BLaER1 (cell line): ENCODE measurements around the gene ASB7.

Source experiments
- H3K27ac ChIP-seq: shearing (Covaris generic); formaldehyde crosslinking; 2 replicates; pipeline ENCODE4 v1.8.1; 2022
- H3K27me3 ChIP-seq: shearing (Covaris generic); formaldehyde crosslinking; 2 replicates; pipeline ENCODE4 v1.8.1; 2022
- H3K36me3 ChIP-seq: shearing (Covaris generic); formaldehyde crosslinking; 2 replicates; pipeline ENCODE4 v1.8.1; 2022
- H3K4me1 ChIP-seq: shearing (Covaris generic); formaldehyde crosslinking; 2 replicates; pipeline ENCODE4 v1.8.1; 2022
- H3K4me2 ChIP-seq: shearing (Covaris generic); formaldehyde crosslinking; 2 replicates; pipeline ENCODE4 v1.8.1; 2022
- H3K4me3 ChIP-seq: shearing (Covaris generic); formaldehyde crosslinking; 2 replicates; pipeline ENCODE4 v1.8.1; 2022
- H3K9ac ChIP-seq: shearing (Covaris generic); formaldehyde crosslinking; 2 replicates; pipeline ENCODE4 v1.8.1; 2022
- H3K9me3 ChIP-seq: shearing (Covaris generic); formaldehyde crosslinking; 2 replicates; pipeline ENCODE4 v1.8.1; 2022
- H4K20me1 ChIP-seq: shearing (Covaris generic); formaldehyde crosslinking; 2 replicates; pipeline ENCODE4 v1.8.1; 2022
- Cebpa-rat ChIP-seq: shearing (Covaris generic); IDR thresholded peaks from 2 replicates; pipeline ENCODE4 v1.8.1; 2022

ASB7 gene

GRCh38 chr15:100614918-100615317 is 12.5 kb downstream of the ASB7 start:
- Histone ChIP-seq H4K20me1 (peaks cover 40% of the 10 kb centered on the region; the same call in 1 of the 2 replicates), H3K27ac (no peak overlapping the region), H3K36me3 (peaks cover 96% of the 10 kb centered on the region), H3K9me3 (no peaks in the 10 kb centered on the region), H3K4me3 (no peak overlapping the region), H3K9ac (no peak overlapping the region), H3K27me3 (no peaks in the 10 kb centered on the region), H3K4me1 (no peaks in the 10 kb centered on the region), H3K4me2 (no peak overlapping the region)
- TF ChIP-seq Cebpa-rat, result no peak

GRCh38 chr15:100615801-100616200 is 13.4 kb downstream of the ASB7 start:
- Histone ChIP-seq H3K36me3 (peaks cover 97% of the 10 kb centered on the region), H3K27me3 (no peaks in the 10 kb centered on the region), H3K9me3 (no peaks in the 10 kb centered on the region), H3K27ac (no peak overlapping the region), H3K4me1 (no peaks in the 10 kb centered on the region), H3K4me2 (no peak overlapping the region), H4K20me1 (peaks cover 40% of the 10 kb centered on the region; the same call in 1 of the 2 replicates), H3K9ac (no peak overlapping the region), H3K4me3 (no peak overlapping the region)
- TF ChIP-seq Cebpa-rat, result no peak

GRCh38 chr15:100616700-100617099 is 14.3 kb downstream of the ASB7 start:
- Histone ChIP-seq H4K20me1 (peaks cover 40% of the 10 kb centered on the region; the same call in 1 of the 2 replicates), H3K27ac (no peak overlapping the region), H3K36me3 (peaks cover 89% of the 10 kb centered on the region), H3K9ac (no peak overlapping the region), H3K27me3 (no peaks in the 10 kb centered on the region), H3K4me1 (no peaks in the 10 kb centered on the region), H3K4me3 (no peak overlapping the region), H3K4me2 (no peak overlapping the region), H3K9me3 (no peaks in the 10 kb centered on the region)
- TF ChIP-seq Cebpa-rat, result no peak

GRCh38 chr15:100623301-100623700 is 20.9 kb downstream of the ASB7 start:
- Histone ChIP-seq H3K27me3 (no peaks in the 10 kb centered on the region), H3K9me3 (no peaks in the 10 kb centered on the region), H3K36me3 (peaks cover 32% of the 10 kb centered on the region), H4K20me1 (peaks cover 18% of the 10 kb centered on the region), H3K4me3 (no peak overlapping the region), H3K4me2 (no peak overlapping the region), H3K4me1 (no peaks in the 10 kb centered on the region), H3K9ac (no peak overlapping the region), H3K27ac (no peak overlapping the region)
- no peak for TF ChIP-seq Cebpa-rat

- Histone ChIP-seq H3K27ac (no peak overlapping the region), H4K20me1 (peaks cover 60% of the 10 kb centered on the region), H3K4me2 (no peak overlapping the region), H3K4me1 (no peaks in the 10 kb centered on the region), H3K4me3 (no peak overlapping the region), H3K9me3 (no peaks in the 10 kb centered on the region), H3K27me3 (no peaks in the 10 kb centered on the region), H3K9ac (no peak overlapping the region), H3K36me3 (peaks cover 38% of the 10 kb centered on the region)
- no peak for TF ChIP-seq Cebpa-rat
These were observed 25.5 kb downstream of the ASB7 start for GRCh38 chr15:100627789-100628395.

GRCh38 chr15:100628746-100629145 is 26.4 kb downstream of the ASB7 start:
- Histone ChIP-seq H3K27ac (no peak overlapping the region), H3K4me3 (no peak overlapping the region), H4K20me1 (peaks cover 65% of the 10 kb centered on the region), H3K9ac (no peak overlapping the region), H3K4me1 (peaks cover 7% of the 10 kb centered on the region; the same call in 1 of the 2 replicates), H3K36me3 (peaks cover 40% of the 10 kb centered on the region), H3K4me2 (no peak overlapping the region), H3K9me3 (no peaks in the 10 kb centered on the region), H3K27me3 (no peaks in the 10 kb centered on the region)
- TF ChIP-seq Cebpa-rat, result no peak

GRCh38 chr15:100631831-100632230 is 29.4 kb downstream of the ASB7 start:
- H3K4me2 ChIP-seq, result no peak overlapping the region
- H3K9ac ChIP-seq, result no peak overlapping the region
- peaks cover 81% of the 10 kb centered on the region for H4K20me1 ChIP-seq
- peaks cover 54% of the 10 kb centered on the region for H3K36me3 ChIP-seq
- H3K4me1 ChIP-seq, result peaks cover 8% of the 10 kb centered on the region; the same call in 1 of the 2 replicates
- no peak overlapping the region for H3K27ac ChIP-seq
- TF ChIP-seq Cebpa-rat, result no peak
- H3K27me3 ChIP-seq, result no peaks in the 10 kb centered on the region
- no peak overlapping the region for H3K4me3 ChIP-seq
- H3K9me3 ChIP-seq, result no peaks in the 10 kb centered on the region

GRCh38 chr15:100633763-100634075 is 31.3 kb downstream of the ASB7 start:
- Histone ChIP-seq H3K4me2 (no peak overlapping the region), H3K4me3 (no peak overlapping the region), H3K36me3 (peaks cover 58% of the 10 kb centered on the region), H3K4me1 (peaks cover 8% of the 10 kb centered on the region; the same call in 1 of the 2 replicates), H3K27ac (no peak overlapping the region), H3K9me3 (no peaks in the 10 kb centered on the region), H3K27me3 (no peaks in the 10 kb centered on the region), H4K20me1 (peaks cover 92% of the 10 kb centered on the region), H3K9ac (no peak overlapping the region)
- no peak for TF ChIP-seq Cebpa-rat

GRCh38 chr15:100635406-100636071 is 33.1 kb downstream of the ASB7 start:
- no peak overlapping the region for H3K4me3 ChIP-seq
- H3K27ac ChIP-seq, result no peak overlapping the region
- H3K36me3 ChIP-seq, result peaks cover 44% of the 10 kb centered on the region
- no peaks in the 10 kb centered on the region for H3K9me3 ChIP-seq
- TF ChIP-seq Cebpa-rat, result no peak
- no peak overlapping the region for H3K9ac ChIP-seq
- peaks cover 8% of the 10 kb centered on the region; the same call in 1 of the 2 replicates for H3K4me1 ChIP-seq
- peaks cover 95% of the 10 kb centered on the region for H4K20me1 ChIP-seq
- H3K4me2 ChIP-seq, result no peak overlapping the region
- no peaks in the 10 kb centered on the region for H3K27me3 ChIP-seq

- Histone ChIP-seq H3K36me3 (peaks cover 18% of the 10 kb centered on the region), H3K4me3 (no peak overlapping the region), H4K20me1 (peaks cover 96% of the 10 kb centered on the region), H3K27ac (no peak overlapping the region), H3K9ac (no peak overlapping the region), H3K27me3 (no peaks in the 10 kb centered on the region), H3K4me1 (peaks cover 6% of the 10 kb centered on the region; the same call in 1 of the 2 replicates), H3K9me3 (no peaks in the 10 kb centered on the region), H3K4me2 (no peak overlapping the region)
- no peak for TF ChIP-seq Cebpa-rat
These were observed 35.9 kb downstream of the ASB7 start for GRCh38 chr15:100638177-100638730.
